ENCODE results near the gene KRTAP10-2. TPM values are rescaled to one million over a fixed set of nuclear protein-coding genes. Genes with fewer than 3 reads are reported as not detected.

Gene KRTAP10-2
- total and polyA plus RNA-seq, 9 of the 15 experiments (the other 6 are each of a cell fraction or from before 2014, with no cell fraction given) = not detected

DNA sequence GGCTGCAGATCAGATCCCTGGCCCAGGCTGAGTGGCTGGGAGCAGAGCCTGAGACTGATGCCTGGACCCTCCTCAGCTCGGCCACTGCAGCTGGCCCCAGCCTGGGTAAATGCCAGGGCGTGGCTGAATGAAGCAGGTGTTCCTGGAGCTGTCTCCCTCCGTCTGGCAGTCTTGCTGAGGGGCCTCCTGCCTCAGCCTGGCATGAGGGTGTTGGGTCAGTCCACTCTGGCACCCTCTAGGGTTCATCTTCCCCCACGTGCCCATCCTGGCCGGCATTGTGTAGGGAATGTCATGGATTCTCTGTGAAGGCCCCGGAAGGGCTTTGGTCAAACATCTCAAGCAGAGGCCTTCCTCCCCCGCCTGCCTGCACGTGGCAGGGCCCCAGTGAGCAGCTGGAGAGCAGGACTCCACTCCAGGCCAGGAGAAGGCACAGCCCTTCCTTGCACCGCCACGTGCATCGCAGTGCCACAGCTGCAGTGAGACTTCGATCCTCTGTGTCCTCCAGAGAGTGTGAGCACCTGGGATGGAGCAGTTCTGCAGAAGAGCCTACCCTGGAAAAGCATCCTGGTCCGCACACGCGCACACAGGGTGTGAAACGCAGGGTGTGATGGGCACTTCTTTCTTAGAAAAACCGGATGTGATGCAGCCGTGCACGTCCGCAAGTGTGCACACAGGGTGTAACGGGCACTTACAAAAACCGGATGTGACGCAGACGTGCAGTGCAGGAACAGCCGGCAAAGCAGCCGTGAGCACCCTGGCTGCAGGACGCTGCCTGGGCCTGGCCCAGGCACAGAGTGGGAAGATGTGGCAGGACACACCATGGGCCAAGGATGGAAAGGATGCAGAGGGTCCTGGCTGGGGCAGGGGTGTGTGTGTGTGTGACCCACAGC lies 17.6 kb upstream of the KRTAP10-2 start (continued):
- TF ChIP-seq FOXO4 (CRISPR knock-in tag; IDR thresholded peaks at IDR 0.05) (no peak), GABPA (tag; conservative IDR thresholded peaks at IDR 0.05; ENCODE audit: low read depth) (peak; percentile 86), NR4A1 (CRISPR knock-in tag; IDR thresholded peaks at IDR 0.05) (no peak), NR4A1 (tag; IDR thresholded peaks at IDR 0.05) (no peak), BRCA1 (IDR thresholded peaks at IDR 0.05) (no peak), BRCA1 (CRISPR knock-in tag; IDR thresholded peaks at IDR 0.05) (no peak), CHD2 (IDR thresholded peaks at IDR 0.05; ENCODE audit: low read depth, low read length) (no peak), CEBPG (CRISPR knock-in tag; IDR thresholded peaks at IDR 0.05) (no peak), CEBPG (tag; conservative IDR thresholded peaks at IDR 0.05 in 1 of 2, IDR thresholded peaks at IDR 0.05 in 1 of 2) (no peak), TRIM25 (IDR thresholded peaks at IDR 0.05; ENCODE audit: borderline replicate concordance) (no peak), TFAP4 (CRISPR knock-in tag; IDR thresholded peaks at IDR 0.05; ENCODE audit: borderline replicate concordance) (peak; percentile 54; the same call in 1 of the 2 replicates), ZNF174 (CRISPR knock-in tag; IDR thresholded peaks at IDR 0.05) (no peak), E2F6 (IDR thresholded peaks at IDR 0.05; ENCODE audit: borderline replicate concordance in 1 of 2, extremely low read depth in 1 of 2, insufficient read depth in 1 of 2, insufficient read length in 1 of 2, low read depth in 1 of 2, low read length in 1 of 2, poor library complexity in 1 of 2, severe bottlenecking in 1 of 2) (peak in 1 of 2 experiments; percentile 2)
- TF ChIP-seq, protein P1, sequence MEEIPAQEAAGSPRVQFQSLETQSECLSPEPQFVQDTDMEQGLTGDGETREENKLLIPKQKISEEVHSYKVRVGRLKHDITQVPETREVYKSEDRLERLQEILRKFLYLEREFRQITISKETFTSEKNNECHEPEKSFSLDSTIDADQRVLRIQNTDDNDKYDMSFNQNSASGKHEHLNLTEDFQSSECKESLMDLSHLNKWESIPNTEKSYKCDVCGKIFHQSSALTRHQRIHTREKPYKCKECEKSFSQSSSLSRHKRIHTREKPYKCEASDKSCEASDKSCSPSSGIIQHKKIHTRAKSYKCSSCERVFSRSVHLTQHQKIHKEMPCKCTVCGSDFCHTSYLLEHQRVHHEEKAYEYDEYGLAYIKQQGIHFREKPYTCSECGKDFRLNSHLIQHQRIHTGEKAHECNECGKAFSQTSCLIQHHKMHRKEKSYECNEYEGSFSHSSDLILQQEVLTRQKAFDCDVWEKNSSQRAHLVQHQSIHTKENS (CRISPR knock-in tag; IDR thresholded peaks at IDR 0.05) = no peak
- TF ChIP-seq, protein P2, sequence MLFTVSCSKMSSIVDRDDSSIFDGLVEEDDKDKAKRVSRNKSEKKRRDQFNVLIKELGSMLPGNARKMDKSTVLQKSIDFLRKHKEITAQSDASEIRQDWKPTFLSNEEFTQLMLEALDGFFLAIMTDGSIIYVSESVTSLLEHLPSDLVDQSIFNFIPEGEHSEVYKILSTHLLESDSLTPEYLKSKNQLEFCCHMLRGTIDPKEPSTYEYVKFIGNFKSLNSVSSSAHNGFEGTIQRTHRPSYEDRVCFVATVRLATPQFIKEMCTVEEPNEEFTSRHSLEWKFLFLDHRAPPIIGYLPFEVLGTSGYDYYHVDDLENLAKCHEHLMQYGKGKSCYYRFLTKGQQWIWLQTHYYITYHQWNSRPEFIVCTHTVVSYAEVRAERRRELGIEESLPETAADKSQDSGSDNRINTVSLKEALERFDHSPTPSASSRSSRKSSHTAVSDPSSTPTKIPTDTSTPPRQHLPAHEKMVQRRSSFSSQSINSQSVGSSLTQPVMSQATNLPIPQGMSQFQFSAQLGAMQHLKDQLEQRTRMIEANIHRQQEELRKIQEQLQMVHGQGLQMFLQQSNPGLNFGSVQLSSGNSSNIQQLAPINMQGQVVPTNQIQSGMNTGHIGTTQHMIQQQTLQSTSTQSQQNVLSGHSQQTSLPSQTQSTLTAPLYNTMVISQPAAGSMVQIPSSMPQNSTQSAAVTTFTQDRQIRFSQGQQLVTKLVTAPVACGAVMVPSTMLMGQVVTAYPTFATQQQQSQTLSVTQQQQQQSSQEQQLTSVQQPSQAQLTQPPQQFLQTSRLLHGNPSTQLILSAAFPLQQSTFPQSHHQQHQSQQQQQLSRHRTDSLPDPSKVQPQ (CRISPR knock-in tag; IDR thresholded peaks at IDR 0.05; ENCODE audit: borderline replicate concordance) = no peak

All from K562 (cell line).